ENCODE measurements around the gene BZW1. TPM values are rescaled to one million over a fixed set of nuclear protein-coding genes. Genes with fewer than 3 reads are reported as not detected.

Gene BZW1
- total RNA-seq, 1 experiment from 2014 or later: 454 TPM

GRCh38 chr2:200828572-200829257 is 17.0 kb downstream of the BZW1 start:
- intact Hi-C loops (cut with micrococcal nuclease): no loop called here
- H3K9ac ChIP-seq (ENCODE audit: low read length): no peak overlapping the region
- DNase-seq (ENCODE audit: low read depth, low spot score) (no peak), ATAC-seq (0 out of 2 replicates have a peak, but pooled peaks have one; percentile 14)
- H3K4me1 ChIP-seq (ENCODE audit: control insufficient read depth in 1 of 2, insufficient read depth in 2 of 2, low read length in 2 of 2): no peaks in the 10 kb centered on the region
- ChIA-PET CTCF (no interaction called here), RAD21 (ENCODE audit: low non-redundant PET in 1 of 2, low total read pairs in 2 of 2, uncharacterized antibody in 2 of 2, unreplicated experiment in 2 of 2) (no interaction called here), POLR2A (interaction anchor here (0.6 to 1.9 kb wide), 3 partner anchors 9 to 62 kb away, joined by 4 to 8 read pairs (median 5); no protein-coding TSS in a partner anchor)
- no peaks in the 10 kb centered on the region for H3K27me3 ChIP-seq (ENCODE audit: insufficient read depth, low read length)
- H3K4me3 ChIP-seq (replicated peaks in 1 of 2; ENCODE audit: low read depth in 1 of 2, low read length in 2 of 2): no peak overlapping the region
- H3K9me2 ChIP-seq (ENCODE audit: insufficient read depth): no peaks in the 10 kb centered on the region
- no peak overlapping the region for H3K27ac ChIP-seq (ENCODE audit: low read depth, low read length)
- H3K4me2 ChIP-seq (ENCODE audit: low read length): no peak overlapping the region
- no TSS peak for BruUV-seq (replicated peaks)
- no peaks in the 10 kb centered on the region for H3K79me2 ChIP-seq (ENCODE audit: insufficient read depth, low read length)
- H4K20me1 ChIP-seq (ENCODE audit: insufficient read depth): 0 out of 2 replicates have a peak, but pooled peaks cover 9% of the 10 kb centered on the region
- peaks cover 3 to 12% of the 10 kb centered on the region in 2 experiments; a peak in 3 of 4 replicates for H3K36me3 ChIP-seq (ENCODE audit: control insufficient read depth in 1 of 2, insufficient read depth in 2 of 2, low read length in 2 of 2)
- H2AFZ ChIP-seq (ENCODE audit: low read depth, low read length, poor library complexity, severe bottlenecking): no peak overlapping the region
- TF ChIP-seq REST (IDR thresholded peaks at IDR 0.05; ENCODE audit: low read depth): no peak
- no peak for TF ChIP-seq ZNF274 (IDR thresholded peaks at IDR 0.05; ENCODE audit: low read depth, low read length)
- no peak for TF ChIP-seq JUND (IDR thresholded peaks at IDR 0.05)
- TF ChIP-seq EZH2phosphoT487 (IDR thresholded peaks at IDR 0.05; ENCODE audit: borderline replicate concordance): no peak
- TF ChIP-seq ATF3 (IDR thresholded peaks at IDR 0.05): no peak
- no peak for TF ChIP-seq SP1 (IDR thresholded peaks at IDR 0.05; ENCODE audit: low read depth)
- no peak for TF ChIP-seq CTCF (IDR thresholded peaks at IDR 0.05 in 2 of 3, conservative IDR thresholded peaks at IDR 0.05 in 1 of 3; ENCODE audit: borderline replicate concordance in 1 of 3, insufficient read depth in 1 of 3, low read depth in 2 of 3, low read length in 2 of 3)
- TF ChIP-seq MAX (IDR thresholded peaks at IDR 0.05): no peak
- TF ChIP-seq EGR1 (IDR thresholded peaks at IDR 0.05; ENCODE audit: low read depth): no peak
- H3K9me3 ChIP-seq (ENCODE audit: control insufficient read depth in 1 of 2, insufficient read depth in 1 of 2, low read depth in 1 of 2, low read length in 2 of 2): no peaks in the 10 kb centered on the region
